Keratinocyte (primary cell): Measurements from ENCODE around the gene RCSD1. TPM values are rescaled to one million over a fixed set of nuclear protein-coding genes. Genes with fewer than 3 reads are reported as not detected.

Source experiments
- DNase-seq: peaks from one replicate; pipeline ENCODE4 v3.0.0-alpha.2; 2011; ENCODE audit warnings: low read depth, missing footprints, low spot score
- FAIRE-seq: peaks from 2 replicates; lab custom pipeline; 2011; peaks lifted over from hg19 to GRCh38; lab: Jason Lieb, UNC
- H2AFZ ChIP-seq: 2 replicates; pipeline ENCODE4 v1.6.0; 2012; ENCODE audit warnings: low read length, control low read depth, inconsistent platforms; ENCODE audit not compliant: control insufficient read depth
- H3K27ac ChIP-seq: 2 replicates; pipeline ENCODE4 v1.5.1; 2011; ENCODE audit warnings: low read length; ENCODE audit not compliant: control insufficient read depth, insufficient read depth
- H3K27me3 ChIP-seq: 3 replicates; pipeline ENCODE4 v1.6.0; 2011; ENCODE audit warnings: low read length; ENCODE audit not compliant: control insufficient read depth, insufficient read depth; ENCODE audit errors: extremely low read depth
- H3K36me3 ChIP-seq, 2 experiments: 2 replicates in 1 of 2; 3 replicates in 1 of 2; pipeline ENCODE4 v1.5.1; 2011; ENCODE audit warnings: low read length in 2 of 2, mild to moderate bottlenecking in 1 of 2; ENCODE audit not compliant: control insufficient read depth in 2 of 2, insufficient read depth in 2 of 2; ENCODE audit errors: extremely low read depth in 1 of 2
- H3K4me1 ChIP-seq: 3 replicates; pipeline ENCODE4 v1.5.1; 2011; ENCODE audit warnings: low read length; ENCODE audit not compliant: control insufficient read depth, insufficient read depth; ENCODE audit errors: extremely low read depth
- H3K4me2 ChIP-seq: 3 replicates; pipeline ENCODE4 v1.6.0; 2011; ENCODE audit warnings: low read depth, low read length; ENCODE audit not compliant: control insufficient read depth, insufficient read depth; ENCODE audit errors: extremely low read depth
- H3K4me3 ChIP-seq, 3 experiments: fragments of 200-600 bp in 1 of 3; sonication (generic) in 1 of 3; 2 replicates in 2 of 3; 3 replicates in 1 of 3; pipeline ENCODE4 v1.5.1; 2011 to 2016; ENCODE audit warnings: low read length in 3 of 3, mild to moderate bottlenecking in 3 of 3, control low read depth in 2 of 3, inconsistent platforms in 1 of 3, low read depth in 1 of 3, mixed read lengths in 1 of 3, mixed run types in 1 of 3, moderate library complexity in 1 of 3; ENCODE audit not compliant: control insufficient read depth in 2 of 3, insufficient read depth in 2 of 3; ENCODE audit errors: extremely low read depth in 1 of 3
- H3K79me2 ChIP-seq: 2 replicates; pipeline ENCODE4 v1.6.0; 2012; ENCODE audit warnings: low read length; ENCODE audit not compliant: control insufficient read depth, insufficient read depth
- H3K9ac ChIP-seq: 3 replicates; pipeline ENCODE4 v1.6.0; 2011; ENCODE audit warnings: low read length; ENCODE audit not compliant: control insufficient read depth, insufficient read depth; ENCODE audit errors: extremely low read depth
- H3K9me1 ChIP-seq: 3 replicates; pipeline ENCODE4 v1.6.0; 2011; ENCODE audit warnings: low read length; ENCODE audit not compliant: control insufficient read depth, insufficient read depth; ENCODE audit errors: extremely low read depth
- H3K9me3 ChIP-seq: 2 replicates; pipeline ENCODE4 v1.5.1; 2012; ENCODE audit warnings: low read depth, low read length; ENCODE audit not compliant: control insufficient read depth
- H4K20me1 ChIP-seq: 3 replicates; pipeline ENCODE4 v1.6.0; 2011; ENCODE audit warnings: low read length; ENCODE audit not compliant: control insufficient read depth, insufficient read depth; ENCODE audit errors: extremely low read depth
- EZH2 ChIP-seq: IDR thresholded peaks from one replicate; pipeline ENCODE4 v1.6.1; 2012; ENCODE audit warnings: inconsistent platforms, mild to moderate bottlenecking, low read length, moderate library complexity
- dilution Hi-C: fragments of 300-500 bp; cut with MboI; formaldehyde crosslinking; loops from one replicate; pipeline ENCODE4 v1.7.0; 2020; ENCODE audit warnings: low sequenced_read_pairs; ENCODE audit not compliant: extremely low pct_ligation_motif_present
- polyA plus RNA-seq, 5 experiments: library from polyadenylated mRNA; depleted of rRNA in 3 of 5; stranded (reverse) in 3 of 5; stranded (forward) in 1 of 5; unstranded in 1 of 5; fragments of >200 nt; gene quantifications; 1 replicate in 1 of 5; 2 replicates in 3 of 5; 3 replicates in 1 of 5; pipeline versions ENCODE4 v1.2.1 to v1.2.3, GENCODE V29; 2011 to 2012; ENCODE audit warnings: missing spikeins in 2 of 5, low read depth in 1 of 5, low replicate concordance in 1 of 5
- TF ChIP-seq, protein P1 (sequence below), 3 experiments: IDR thresholded peaks in 1 of 3; conservative IDR thresholded peaks in 1 of 3; optimal IDR thresholded peaks in 1 of 3; 2 replicates in 2 of 3; 3 replicates in 1 of 3; pipeline versions ENCODE3 to v1.5.1; 2011; ENCODE audit warnings: low read length in 3 of 3, mild to moderate bottlenecking in 3 of 3, moderate library complexity in 2 of 3, control low read depth in 1 of 3, inconsistent platforms in 1 of 3; ENCODE audit not compliant: insufficient read depth in 2 of 3; ENCODE audit errors: extremely low read depth in 1 of 3

The RCSD1 gene
- polyA plus RNA-seq, 1 donor (not counting 4 experiments of a cell fraction or from before 2014, with no cell fraction given), result 0.03 TPM

DNA sequence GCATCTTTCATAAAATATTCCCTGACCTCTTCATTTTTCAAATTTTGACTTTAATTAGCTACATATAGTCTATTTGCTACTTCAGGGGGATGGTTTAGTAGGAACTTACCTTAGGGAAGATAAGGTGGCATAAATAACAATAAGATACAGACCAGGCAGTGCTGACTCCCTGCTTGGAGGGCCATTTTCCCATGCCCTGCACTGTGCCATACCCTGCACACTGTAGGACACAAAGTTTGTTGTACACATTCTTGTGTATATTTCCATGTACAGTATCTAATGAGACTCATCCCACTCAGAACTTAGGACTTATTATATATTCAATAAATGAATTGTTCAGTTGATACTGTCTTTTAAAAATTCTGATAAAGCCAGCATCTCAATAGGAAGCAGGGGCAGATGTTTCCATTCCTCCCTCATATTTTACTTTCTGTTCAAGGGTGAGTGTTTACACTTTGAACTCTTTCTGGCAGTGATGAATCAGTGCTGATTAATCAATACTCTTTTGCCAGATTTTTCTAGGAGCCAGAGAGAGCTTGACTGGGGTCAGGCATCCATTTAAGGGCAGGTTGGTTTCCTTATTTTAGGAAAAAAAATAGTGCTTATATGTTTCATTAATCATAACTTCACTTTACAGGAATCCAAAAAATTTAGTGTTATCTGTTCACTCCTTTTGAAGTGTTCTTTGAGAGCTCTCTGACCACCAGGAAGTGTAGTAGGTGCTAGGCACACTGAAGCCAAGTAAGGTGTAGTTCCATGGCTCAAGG lies 122.4 kb downstream of the RCSD1 start:
- DNase-seq (no peak), FAIRE-seq (no peak)
- Histone ChIP-seq H2AFZ (peak overlapping the region; percentile 34), H4K20me1 (peaks cover 5% of the 10 kb centered on the region), H3K27ac (peak overlapping the region; percentile 90), H3K9me1 (no peaks in the 10 kb centered on the region), H3K4me1 (peaks cover 42% of the 10 kb centered on the region), H3K4me2 (peak overlapping the region; percentile 86), H3K79me2 (peaks cover 81% of the 10 kb centered on the region), H3K36me3 (no peaks in the 10 kb centered on the region), H3K4me3 (peak overlapping the region in 2 of 3 experiments; percentile 27 to 28), H3K27me3 (no peaks in the 10 kb centered on the region), H3K9me3 (no peaks in the 10 kb centered on the region), H3K9ac (peak overlapping the region; percentile 51)
- TF ChIP-seq EZH2, result no peak
- TF ChIP-seq, protein P1, sequence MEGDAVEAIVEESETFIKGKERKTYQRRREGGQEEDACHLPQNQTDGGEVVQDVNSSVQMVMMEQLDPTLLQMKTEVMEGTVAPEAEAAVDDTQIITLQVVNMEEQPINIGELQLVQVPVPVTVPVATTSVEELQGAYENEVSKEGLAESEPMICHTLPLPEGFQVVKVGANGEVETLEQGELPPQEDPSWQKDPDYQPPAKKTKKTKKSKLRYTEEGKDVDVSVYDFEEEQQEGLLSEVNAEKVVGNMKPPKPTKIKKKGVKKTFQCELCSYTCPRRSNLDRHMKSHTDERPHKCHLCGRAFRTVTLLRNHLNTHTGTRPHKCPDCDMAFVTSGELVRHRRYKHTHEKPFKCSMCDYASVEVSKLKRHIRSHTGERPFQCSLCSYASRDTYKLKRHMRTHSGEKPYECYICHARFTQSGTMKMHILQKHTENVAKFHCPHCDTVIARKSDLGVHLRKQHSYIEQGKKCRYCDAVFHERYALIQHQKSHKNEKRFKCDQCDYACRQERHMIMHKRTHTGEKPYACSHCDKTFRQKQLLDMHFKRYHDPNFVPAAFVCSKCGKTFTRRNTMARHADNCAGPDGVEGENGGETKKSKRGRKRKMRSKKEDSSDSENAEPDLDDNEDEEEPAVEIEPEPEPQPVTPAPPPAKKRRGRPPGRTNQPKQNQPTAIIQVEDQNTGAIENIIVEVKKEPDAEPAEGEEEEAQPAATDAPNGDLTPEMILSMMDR (optimal IDR thresholded peaks at IDR 0.05 in 1 of 3, IDR thresholded peaks at IDR 0.05 in 1 of 3, conservative IDR thresholded peaks at IDR 0.05 in 1 of 3; ENCODE audit: extremely low read depth in 1 of 3, insufficient read depth in 2 of 3, low read length in 3 of 3), result no peak
- dilution Hi-C loops, result no loop called here

DNA sequence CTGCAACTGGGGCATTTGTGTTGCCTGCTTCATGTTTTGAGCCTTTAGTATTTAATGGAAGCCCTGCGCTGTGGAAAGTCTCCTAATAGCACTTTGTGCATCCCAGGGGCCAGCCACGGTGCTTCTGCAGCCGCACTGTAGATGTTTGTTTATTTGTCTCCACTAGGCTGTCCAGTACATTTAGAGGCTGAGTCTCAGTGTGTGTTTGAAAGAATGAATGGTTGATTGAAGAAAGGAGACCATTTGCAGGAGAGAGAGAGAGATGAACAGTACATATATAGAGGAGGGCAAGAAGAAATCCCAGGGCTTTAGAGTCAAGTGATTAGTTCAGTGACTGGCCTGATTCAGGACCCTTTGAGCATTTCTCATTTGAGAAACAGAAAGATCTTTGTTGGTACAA lies 125.6 kb downstream of the RCSD1 start:
- Histone ChIP-seq H4K20me1 (peaks cover 5% of the 10 kb centered on the region), H3K4me1 (peaks cover 39% of the 10 kb centered on the region)

More for the DNA sequence above, 125.6 kb downstream of the RCSD1 start:
- Histone ChIP-seq H3K9ac (no peak overlapping the region), H3K27ac (no peak overlapping the region), H3K27me3 (no peaks in the 10 kb centered on the region), H3K9me3 (no peaks in the 10 kb centered on the region), H3K79me2 (peaks cover 78% of the 10 kb centered on the region), H2AFZ (no peak overlapping the region), H3K4me3 (no peak overlapping the region), H3K36me3 (no peaks in the 10 kb centered on the region), H3K4me2 (no peak overlapping the region), H3K9me1 (no peaks in the 10 kb centered on the region)
- FAIRE-seq (no peak), DNase-seq (no peak)
- TF ChIP-seq EZH2, result no peak
- TF ChIP-seq, protein P1 (optimal IDR thresholded peaks at IDR 0.05 in 1 of 3, IDR thresholded peaks at IDR 0.05 in 1 of 3, conservative IDR thresholded peaks at IDR 0.05 in 1 of 3; ENCODE audit: extremely low read depth in 1 of 3, insufficient read depth in 2 of 3, low read length in 3 of 3), result no peak
- dilution Hi-C loops, result no loop called here

Other genes with a start within 250 kb of the RCSD1 start
- gene CD247, start 111.7 kb upstream of the RCSD1 start, polyA plus RNA-seq, result not detected in 3 replicates
- gene CREG1, start 76.5 kb upstream of the RCSD1 start, polyA plus RNA-seq, result 41.6 to 68.8 TPM (median 48.9 TPM) in 3 replicates
- 107 to 195 TPM (median 120 TPM) in 3 replicates for gene MPZL1, start 91.8 kb downstream of the RCSD1 start, polyA plus RNA-seq